GM04503 (cell line): ENCODE measurements around the gene DNAI7.

Experiments
- DNase-seq: peaks from one replicate; pipeline ENCODE4 v3.0.0-alpha.2; 2012; ENCODE audit warnings: low read depth

DNAI7 gene

GRCh38 chr12:25182765-25183164 lies 12.2 kb downstream of the DNAI7 start:
- DNase-seq = no peak

GRCh38 chr12:25162866-25163265 lies 32.1 kb downstream of the DNAI7 start:
- no peak for DNase-seq

- DNase-seq = no peak
These were observed 38.9 kb downstream of the DNAI7 start for GRCh38 chr12:25156061-25156460.

GRCh38 chr12:25155022-25155576 lies 39.9 kb downstream of the DNAI7 start:
- peak; percentile 2 for DNase-seq

GRCh38 chr12:25152055-25152454 lies 42.9 kb downstream of the DNAI7 start:
- no peak for DNase-seq

GRCh38 chr12:25151476-25151875 lies 43.5 kb downstream of the DNAI7 start:
- peak; percentile 83 for DNase-seq

GRCh38 chr12:25146686-25147085 lies 48.3 kb downstream of the DNAI7 start:
- DNase-seq = no peak

GRCh38 chr12:25135531-25136154 lies 59.3 kb downstream of the DNAI7 start:
- DNase-seq = no peak

GRCh38 chr12:25131270-25131669 lies 63.7 kb downstream of the DNAI7 start:
- no peak for DNase-seq

- DNase-seq = peak; percentile 9
These were observed 64.2 kb downstream of the DNAI7 start for GRCh38 chr12:25130741-25131188.

- no peak for DNase-seq
These were observed 68.2 kb downstream of the DNAI7 start for GRCh38 chr12:25126746-25127145.

- DNase-seq = no peak
These were observed 68.9 kb downstream of the DNAI7 start for GRCh38 chr12:25126101-25126500.

- DNase-seq = no peak
These were observed 70.5 kb downstream of the DNAI7 start for GRCh38 chr12:25124493-25124892.

GRCh38 chr12:25123126-25123525 lies 71.8 kb downstream of the DNAI7 start:
- no peak for DNase-seq

GRCh38 chr12:25121916-25122315 lies 73.0 kb downstream of the DNAI7 start:
- no peak for DNase-seq

GRCh38 chr12:25121110-25121509 lies 73.8 kb downstream of the DNAI7 start:
- no peak for DNase-seq

- no peak for DNase-seq
These were observed 75.9 kb downstream of the DNAI7 start for GRCh38 chr12:25119020-25119419.

GRCh38 chr12:25115677-25116076 lies 79.3 kb downstream of the DNAI7 start:
- no peak for DNase-seq

GRCh38 chr12:25113651-25114050 lies 81.3 kb downstream of the DNAI7 start:
- no peak for DNase-seq

GRCh38 chr12:25110260-25110659 lies 84.7 kb downstream of the DNAI7 start:
- no peak for DNase-seq

- DNase-seq = no peak
These were observed 87.0 kb downstream of the DNAI7 start for GRCh38 chr12:25107920-25108319.

- no peak for DNase-seq
These were observed 88.1 kb downstream of the DNAI7 start for GRCh38 chr12:25106818-25107217.

- DNase-seq = no peak
These were observed 92.6 kb downstream of the DNAI7 start for GRCh38 chr12:25102402-25102801.

GRCh38 chr12:25101092-25101445 lies 93.9 kb downstream of the DNAI7 start:
- no peak for DNase-seq
